B cell (primary cell): ENCODE results near the gene RNF212.

ENCODE experiments used
- CTCF ChIP-seq: fragments of 200-600 bp; IDR thresholded peaks from one replicate; pipeline ENCODE4 v1.8.0; 2022; ENCODE audit warnings: antibody characterized with exemption, mild to moderate bottlenecking
- EZH2 ChIP-seq: IDR thresholded peaks from 2 replicates; pipeline ENCODE4 v1.6.1; 2012; ENCODE audit warnings: borderline replicate concordance, low read depth, mild to moderate bottlenecking, moderate library complexity, low read length; ENCODE audit not compliant: insufficient read depth, poor library complexity, severe bottlenecking

GRCh38 chr4:1092026-1092982 lies 21.1 kb downstream of the RNF212 start:
- no peak for TF ChIP-seq CTCF
- no peak for TF ChIP-seq EZH2
